Hematopoietic multipotent progenitor cell treated with erythropoietin and hydrocortisone succinate and interleukin-3 and kit ligand, for 6 days (in vitro differentiated cells): ENCODE results near the gene CLEC1B.
A peak's percentile ranks its signal among the peaks of the same experiment; 100 is the strongest.
"Not testable (repeated sequence)": the region's sequence is repeated elsewhere in the genome, so short reads cannot be mapped to it uniquely, and the experiment has no call there.

ENCODE experiments used
- DNase-seq: peaks from one replicate; pipeline ENCODE4 v3.0.0-alpha.2; 2015

Gene CLEC1B

DNA sequence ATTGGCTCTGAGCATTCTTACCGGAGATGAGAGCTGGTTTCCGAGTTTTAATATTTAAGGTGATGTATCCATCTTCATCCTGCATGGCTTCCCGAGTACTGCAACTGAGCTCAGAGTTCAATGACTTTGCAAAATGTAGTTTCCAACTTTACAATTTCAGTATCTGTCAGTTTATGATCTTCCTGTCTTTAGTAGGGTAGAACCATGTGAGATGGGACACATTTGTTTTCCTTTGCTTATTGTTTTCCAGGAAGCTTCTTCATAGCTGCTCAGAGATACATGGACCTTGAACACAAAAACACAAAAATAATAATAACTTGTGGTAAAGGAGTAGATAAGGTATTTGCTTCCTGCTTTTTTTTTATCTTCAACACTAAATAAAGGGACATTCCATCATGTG lies at the start of gene CLEC1B:
TSS of gene CLEC1B (minus strand) at position 106 of the 400 bp plus-strand sequence. CDS start at position 85, 21 bp downstream.
- DNase-seq: no peak

DNA sequence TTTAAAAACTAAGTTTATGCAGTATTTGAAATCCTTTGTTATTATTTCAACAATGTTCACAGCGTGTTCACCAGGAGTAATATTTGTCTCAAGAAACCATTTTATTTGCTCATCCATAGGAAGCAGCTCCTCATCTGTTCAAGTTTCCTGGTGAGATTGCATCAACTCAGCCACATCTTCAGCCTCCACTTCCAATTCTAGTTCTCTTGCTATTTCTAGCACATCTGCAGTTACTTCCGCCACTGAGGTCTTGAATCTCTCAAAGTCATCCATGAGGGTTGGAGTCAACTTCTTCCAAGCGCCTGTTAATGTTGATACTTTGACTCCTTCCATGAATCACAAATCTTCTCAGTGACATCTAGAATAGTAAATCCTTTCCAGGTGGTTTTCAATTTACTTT lies 49.6 kb upstream of the CLEC1B start:
- no peak for DNase-seq

DNA sequence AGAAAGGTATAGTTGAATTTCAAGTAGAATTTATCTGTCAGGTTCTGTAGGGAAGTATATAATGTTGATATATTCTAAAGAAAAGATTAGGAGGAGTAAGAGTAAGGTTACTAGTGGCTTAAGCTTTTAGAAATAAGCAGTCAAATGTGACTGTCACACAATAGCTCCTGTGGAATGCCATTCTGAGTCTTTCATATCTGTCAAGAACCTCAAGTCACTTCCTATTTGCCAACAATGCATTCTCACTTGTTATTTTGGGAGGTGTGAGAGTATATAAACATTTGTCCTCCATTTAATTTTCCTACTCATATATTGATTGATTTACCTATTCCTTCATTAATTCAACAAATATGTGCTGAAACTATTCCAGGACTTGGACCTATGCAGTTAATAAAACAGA lies 43.2 kb upstream of the CLEC1B start:
- no peak for DNase-seq

DNA sequence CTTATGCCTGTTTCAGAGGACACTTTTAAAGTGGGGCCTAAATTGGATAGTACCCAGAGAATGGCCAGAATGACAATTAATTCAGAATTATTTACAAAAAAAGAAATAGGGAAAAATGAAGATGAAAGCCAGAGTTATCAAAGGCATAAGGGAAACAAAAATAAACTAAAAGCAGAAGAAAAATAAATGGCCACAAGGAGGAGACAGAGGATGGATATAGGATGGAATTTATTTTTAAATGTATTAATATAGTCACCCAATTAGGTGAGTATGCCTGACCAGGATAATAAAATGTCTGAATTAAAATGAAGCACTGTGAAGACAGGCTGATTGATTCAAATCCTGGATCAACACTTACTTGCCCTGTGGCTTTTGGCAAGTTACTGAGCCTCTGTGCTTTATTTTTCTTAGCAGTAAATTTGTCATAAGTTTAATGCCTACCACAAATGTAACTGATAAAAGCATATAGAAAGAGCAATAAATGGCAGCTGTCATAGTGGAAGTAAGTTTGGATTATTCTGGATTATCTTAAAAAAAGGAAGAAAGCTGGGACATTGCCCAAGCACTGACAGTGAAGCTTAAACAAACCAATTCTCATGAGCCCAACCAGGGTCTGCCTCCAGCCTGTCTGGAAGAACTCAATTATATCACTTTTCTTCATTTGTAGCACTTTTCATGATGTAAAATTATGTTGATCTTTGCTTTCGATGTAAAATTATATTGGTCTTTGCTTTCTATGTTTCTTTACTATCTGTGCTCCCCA lies 35.0 kb upstream of the CLEC1B start:
- peak; percentile 67 for DNase-seq

DNA sequence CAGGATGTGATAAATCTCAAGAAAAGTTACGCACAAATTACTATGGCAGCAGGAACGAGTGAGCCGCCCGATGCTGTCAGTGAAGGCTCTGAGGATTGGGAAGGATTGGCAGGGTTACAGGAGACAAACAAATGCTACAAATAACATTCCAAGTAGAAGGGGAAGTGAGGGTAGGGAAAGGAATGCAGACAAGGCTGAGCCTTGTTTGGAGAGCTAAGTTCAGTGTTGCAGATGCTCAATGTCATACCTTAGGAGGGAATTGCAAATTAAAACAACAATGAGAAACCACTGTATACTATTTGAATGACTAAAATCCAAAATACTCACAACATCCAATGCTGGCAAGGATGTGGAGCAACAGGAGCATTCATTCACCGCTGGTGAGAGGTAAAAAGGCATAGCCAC lies 32.9 kb upstream of the CLEC1B start:
- no peak for DNase-seq

DNA sequence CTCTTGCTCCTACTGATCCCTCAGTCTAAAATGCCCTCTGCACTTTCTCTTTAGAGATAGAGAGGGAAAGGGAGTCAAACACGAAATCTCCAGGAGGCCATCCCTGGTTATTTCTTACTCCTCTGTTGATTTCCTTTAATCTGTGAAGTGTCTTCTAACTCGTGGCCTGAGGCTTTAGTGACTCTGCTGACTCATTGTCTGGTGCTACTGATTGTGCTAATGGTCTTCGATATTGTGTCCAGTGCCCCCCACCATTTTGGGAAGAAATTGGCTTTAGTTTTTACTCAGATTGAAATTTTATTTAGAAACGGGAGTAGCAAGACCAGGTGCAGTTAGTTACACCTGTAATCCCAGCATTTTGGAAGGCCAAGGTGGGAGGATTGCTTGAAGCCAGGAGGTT lies 32.4 kb upstream of the CLEC1B start:
- DNase-seq: peak; percentile 22

DNA sequence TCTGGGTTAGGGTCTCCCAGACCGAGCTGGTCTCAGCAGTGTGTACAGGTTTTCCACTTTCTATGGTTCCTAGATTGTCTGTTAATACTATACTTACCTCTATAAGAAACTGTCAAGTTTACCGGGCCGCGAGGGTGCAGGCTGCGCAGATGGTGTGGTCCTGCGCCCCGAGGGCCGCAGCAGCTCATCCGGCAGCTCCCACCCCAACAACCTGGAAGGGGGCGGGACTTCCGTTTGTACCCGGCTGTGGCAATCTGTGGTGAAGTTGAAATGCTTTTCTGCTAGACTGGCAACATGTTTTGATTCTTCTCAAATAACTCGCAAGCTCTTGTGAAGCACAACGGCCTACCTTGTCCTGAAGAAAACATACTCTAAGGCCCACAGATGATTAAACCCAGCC lies 31.5 kb upstream of the CLEC1B start, which contains the start of gene CLEC9A:
TSS of gene CLEC9A (plus strand) at position 237 of the 400 bp plus-strand sequence. CDS start 22,006 bp downstream, outside the sequence.
- no peak for DNase-seq

DNA sequence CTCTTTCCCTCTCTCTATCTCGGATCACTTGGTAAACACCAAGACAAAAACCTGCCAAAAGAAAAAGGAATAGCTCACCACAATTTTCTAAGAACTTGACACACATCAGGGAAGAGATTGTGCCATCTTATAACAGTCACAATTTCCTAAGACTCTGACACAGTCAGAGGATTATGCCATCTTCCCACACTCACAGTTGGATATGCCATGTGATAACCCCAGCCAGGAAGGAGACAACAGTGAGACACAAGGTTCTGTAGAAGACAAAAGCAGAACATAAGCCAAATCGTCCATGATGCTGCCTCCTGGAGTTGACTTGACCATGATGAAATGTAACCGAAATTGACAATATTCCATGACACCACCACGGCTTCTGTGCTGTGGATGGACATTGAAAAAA lies 28.8 kb upstream of the CLEC1B start:
- DNase-seq: peak; percentile 64

DNA sequence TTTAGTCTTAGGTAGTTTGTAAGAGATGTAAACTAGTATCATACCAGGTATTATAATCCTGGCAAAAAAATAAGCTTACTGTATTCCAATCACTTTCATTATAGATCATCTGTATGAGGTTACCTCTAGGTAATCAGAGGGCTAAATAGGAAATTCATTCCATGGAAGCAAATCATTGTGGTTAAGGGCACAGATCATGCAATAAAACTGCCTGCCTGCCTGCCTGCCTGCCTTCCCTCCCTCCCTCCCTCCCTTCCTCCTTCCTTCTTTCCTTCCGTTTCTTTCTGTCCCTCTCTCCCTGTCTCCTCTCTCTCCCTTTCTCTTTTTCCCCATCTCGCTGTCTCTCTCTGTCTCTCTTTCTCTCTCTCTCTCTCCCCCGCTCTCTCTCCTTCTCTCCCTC lies 28.4 kb upstream of the CLEC1B start:
- peak; percentile 8 for DNase-seq

DNA sequence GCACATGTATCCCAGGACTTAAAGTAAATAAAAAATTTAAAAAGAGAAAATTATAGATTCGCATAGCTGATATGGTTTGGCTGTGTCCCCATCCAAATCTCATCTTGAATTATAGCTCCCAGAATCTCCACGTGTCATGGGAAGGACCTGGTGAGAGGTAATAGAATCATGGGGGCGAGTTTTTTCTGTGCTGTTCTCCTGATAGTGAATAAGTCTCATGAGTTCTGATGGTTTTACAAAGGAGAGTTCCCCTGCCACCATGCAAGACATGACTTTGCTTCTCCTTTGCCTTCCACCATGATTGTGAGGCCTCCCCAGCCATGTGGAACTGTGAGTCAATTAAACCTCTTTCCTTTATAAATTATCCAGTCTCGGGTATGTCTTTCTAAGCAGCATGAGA lies 27.7 kb upstream of the CLEC1B start:
- DNase-seq: not testable (repeated sequence)

DNA sequence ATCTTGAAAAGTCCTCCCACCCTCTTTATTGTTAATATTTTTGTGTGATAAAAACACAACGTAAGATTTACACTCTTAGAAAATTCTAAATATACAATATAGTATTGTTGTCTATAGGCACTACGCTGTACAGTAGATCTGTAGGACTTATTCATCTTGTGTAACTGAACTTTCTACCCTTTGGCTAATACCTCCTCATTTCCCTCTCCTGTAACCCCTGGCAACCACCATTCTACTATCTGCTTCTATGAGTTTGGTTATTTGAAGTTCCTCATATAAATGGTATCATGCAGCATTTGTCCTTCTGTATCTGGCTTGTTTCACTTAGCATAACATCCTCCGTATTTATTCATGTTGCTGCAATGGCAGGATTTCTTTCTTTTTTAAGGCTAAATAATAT lies 26.3 kb upstream of the CLEC1B start:
- peak; percentile 33 for DNase-seq

DNA sequence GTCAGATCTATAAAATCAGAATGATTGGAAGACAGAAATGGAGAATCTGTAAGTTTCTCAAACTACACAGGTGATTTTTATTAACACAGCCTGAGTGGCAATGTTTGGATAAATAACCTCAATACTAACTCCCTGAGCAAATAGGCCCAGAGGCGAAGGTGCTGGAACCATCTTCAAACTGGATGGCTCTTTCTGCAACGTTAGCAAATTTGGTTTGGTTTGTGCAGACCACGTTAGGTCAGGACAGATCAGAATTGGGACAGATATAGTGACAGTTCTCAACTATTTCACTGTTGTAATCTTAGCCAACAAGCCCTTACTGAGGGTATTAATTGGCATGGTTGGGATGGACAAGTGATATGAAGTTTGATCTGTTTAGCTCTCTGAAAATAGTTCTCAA lies 22.4 kb upstream of the CLEC1B start:
- no peak for DNase-seq

DNA sequence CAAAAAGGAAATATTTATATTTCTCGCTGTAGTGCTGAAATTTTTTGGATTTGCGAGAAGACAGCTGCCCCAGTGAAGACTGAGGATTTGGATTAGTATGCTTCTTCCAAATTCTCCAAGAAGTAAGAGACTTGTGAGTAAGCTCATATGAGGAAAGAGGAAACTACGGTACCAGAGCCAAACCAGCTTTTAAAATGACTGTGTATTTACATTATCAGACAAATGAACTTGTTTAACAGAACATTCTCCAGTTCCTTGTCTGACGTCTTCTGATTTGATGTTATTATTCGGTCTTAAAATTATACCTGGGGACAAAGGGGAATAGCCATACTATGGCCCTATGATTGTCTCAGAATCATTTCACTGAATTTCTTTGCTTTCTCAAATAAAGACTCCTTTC lies 19.5 kb upstream of the CLEC1B start:
- peak; percentile 13 for DNase-seq

DNA sequence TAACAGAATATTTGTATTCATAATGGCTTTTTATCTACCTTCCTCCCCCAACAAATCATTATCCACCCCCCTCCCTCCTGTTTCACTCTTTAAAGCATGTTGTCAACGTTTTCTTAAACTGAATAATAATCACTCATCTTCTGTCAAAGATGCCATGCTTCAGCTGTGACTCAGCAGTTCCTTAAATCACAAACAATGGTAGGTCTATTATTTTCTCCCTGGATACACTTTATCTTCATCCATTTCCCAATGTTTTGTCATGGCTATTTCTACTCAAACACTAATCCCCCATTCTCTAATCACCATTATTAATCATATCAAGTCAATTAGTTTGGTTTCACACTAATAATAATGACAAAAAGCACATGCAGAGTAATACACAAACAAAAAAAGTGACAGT lies 18.0 kb upstream of the CLEC1B start:
- DNase-seq: peak; percentile 24

DNA sequence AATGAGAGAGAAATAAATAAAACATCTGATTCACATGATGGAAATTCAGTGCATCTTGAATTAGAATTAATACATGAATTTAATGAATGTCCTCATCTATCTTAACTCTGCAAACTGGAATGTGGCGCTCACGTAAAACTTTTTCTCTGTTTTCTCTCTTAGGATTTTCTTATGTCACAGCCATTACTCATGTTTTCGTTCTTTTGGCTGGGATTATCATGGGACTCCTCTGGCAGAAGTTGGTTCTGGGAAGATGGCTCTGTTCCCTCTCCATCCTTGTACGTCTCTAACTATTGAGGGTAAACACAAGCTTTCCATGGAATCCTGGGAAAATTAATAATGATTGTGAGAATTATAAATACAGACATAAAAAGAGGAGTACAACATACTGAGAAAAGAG lies 16.5 kb upstream of the CLEC1B start:
- DNase-seq: no peak

DNA sequence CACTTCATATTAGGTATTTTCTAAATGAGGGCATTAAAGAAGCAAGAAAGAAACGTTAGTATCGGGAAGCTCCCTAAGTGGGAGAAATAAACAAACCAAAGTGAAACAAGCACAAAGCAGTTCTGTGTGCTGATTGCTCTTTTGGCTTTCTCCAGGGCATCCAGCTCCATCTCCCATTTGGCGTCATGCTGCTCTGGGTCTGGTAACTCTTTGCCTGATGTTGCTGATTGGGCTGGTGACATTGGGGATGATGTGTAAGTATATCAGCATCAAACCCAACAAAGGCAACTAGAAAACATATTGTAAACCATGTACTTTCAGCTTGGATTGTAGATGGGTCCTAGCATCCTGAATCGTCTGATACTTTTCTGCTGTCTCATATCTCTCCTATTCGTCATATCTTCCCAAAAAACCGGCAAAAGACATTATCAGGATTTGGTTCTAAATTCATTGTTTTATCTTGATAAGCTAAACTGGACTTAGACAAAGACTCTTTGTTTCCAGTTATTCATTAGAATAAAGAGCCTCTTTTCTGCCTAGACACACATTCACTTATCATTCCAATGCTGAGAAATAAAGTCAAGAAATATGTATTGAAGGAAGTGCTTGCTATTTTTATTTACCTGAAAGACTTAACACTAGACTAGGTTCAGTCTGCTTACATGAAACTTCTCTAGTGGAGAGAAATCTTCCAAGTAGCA lies 13.9 kb upstream of the CLEC1B start:
- no peak for DNase-seq

DNA sequence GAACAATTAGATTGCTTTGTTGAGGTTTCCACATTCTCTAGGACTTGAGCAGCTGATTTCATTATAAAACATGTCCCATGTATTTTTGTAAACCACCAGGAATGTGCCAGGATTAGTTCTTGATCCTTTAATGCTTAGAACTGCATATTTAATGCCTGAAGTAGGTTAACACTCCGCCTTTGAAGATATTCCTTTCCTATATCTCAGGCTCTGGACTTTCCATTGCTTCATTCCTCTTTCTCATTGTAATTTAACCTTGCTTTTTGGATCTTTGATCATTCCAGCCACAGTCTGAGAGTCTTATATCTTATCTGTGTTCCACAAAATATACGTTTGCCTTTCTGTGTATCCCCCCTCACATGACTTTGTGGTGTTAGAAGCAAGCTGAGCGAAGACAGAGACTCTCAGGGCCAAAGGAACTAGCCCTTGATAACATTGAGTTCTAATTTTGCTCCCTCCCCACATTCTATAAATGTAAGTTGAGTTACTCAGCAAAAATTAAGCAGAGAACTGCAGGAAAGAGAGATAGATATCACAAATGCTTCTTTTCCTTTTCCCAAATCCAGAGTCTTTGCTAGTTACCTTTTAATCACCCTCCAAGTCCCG lies 2.4 kb upstream of the CLEC1B start:
- peak; percentile 58 for DNase-seq

DNA sequence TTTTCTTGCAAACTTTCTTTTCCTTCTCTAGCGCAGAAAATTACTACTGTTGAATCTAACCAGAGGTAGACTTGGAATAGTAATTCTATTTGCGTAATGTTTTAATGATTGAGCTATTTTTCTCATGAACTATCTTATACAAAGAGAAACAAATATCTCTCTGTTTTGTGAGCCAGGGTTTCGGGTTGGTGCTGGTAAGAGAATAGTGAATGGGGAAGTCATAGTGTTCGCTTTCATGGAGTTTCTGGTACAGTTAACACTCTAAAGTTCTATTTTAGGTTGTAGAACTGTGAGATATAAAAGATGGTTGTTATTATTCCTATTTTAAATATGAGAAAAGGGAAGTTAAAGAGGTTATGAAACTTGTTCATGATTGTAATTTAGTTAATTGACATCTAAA lies 6.6 kb downstream of the CLEC1B start:
- DNase-seq: no peak

DNA sequence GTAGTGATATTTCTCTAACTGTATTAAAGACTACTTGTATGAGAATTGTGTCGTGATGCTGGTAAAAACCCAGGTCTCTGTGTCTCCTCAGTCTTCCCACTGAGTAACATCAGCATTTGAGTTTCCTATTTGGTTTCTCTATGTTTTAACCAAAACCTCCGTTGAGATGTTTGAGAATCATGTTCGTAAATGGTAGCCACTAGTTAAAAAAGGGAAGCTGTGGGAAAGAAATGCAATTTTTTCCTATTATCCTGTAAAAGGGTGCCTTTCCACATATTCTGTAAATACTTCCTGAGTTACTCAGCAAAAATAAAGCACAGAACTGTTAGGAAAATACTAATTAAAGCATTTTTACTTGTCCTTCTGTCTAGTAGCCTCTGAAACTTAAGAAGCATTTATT lies 7.0 kb downstream of the CLEC1B start:
- DNase-seq: no peak

DNA sequence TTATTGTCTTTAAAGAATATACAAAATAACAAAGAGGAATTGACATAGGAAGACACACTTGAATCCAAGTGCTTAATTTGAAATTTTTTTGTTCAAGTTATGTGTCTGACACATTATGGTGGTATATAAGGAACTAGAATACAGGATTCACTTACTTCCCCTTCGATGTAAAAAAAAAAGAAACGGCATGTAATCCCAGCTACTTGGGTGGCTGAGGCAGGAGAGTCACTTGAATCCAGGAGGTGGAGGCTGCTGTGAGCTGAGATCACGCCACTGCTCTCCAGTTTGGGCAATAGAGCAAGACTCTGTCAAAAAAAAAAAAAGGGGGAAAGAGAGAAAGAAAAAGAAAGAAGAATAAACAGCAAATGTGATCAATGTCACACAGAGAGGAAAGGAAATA lies 18.8 kb downstream of the CLEC1B start:
- no peak for DNase-seq

DNA sequence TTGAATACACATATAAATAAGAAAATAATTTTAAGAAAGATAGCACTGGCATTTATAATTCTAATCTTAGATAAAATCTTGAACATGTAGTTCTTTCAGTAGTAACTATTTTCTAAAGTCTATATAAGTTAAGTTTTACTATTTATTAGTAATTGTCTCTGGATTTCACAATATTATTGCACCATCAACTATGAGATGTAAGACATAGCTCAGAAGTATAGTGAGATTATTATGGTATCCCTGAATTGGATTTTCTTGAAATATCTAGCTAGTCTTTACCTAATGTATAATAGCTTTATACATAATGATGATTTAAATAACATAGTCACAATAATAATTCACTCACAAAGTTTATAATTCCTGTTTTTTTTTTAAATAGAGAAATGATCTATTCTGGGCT lies 21.0 kb downstream of the CLEC1B start:
- peak; percentile 18 for DNase-seq

DNA sequence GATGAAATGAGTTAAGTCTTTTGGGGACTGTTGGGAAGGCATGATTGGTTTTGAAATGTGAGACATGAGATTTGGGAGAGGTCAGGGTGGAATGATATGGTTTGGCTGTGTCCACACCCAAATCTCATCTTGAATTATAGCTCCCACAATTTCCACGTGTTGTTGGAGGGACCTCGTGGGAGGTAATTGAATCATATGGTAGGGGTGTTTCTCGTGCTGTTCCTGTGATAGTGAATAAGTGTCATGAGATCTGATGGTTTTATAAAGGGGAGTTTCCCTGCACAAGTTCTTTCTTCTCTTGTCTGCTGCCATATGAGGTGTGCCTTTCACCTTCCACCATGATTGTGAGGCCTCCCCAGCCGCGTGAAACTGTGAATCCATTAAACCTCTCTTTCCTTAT lies 22.3 kb downstream of the CLEC1B start:
- not testable (repeated sequence) for DNase-seq

DNA sequence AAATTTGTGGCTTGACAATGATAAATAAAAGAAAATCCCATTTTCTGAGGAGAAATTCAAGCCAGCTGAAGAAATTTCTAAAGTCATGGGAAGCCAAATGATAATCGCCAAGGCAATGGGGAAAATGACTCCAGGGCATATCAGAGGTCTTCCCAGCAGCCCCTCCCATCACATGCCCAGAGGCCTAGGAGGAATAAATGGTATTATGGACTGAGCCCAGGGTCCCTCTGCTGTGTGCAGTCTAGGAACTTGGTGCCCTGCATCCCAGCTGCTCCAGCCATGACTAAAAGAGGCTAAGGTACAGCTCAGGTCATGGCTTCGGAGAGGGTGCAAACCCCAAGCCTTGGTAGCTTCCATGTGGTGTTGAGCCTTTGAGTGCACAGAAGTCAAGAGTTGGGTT lies 23.3 kb downstream of the CLEC1B start:
- DNase-seq: no peak

DNA sequence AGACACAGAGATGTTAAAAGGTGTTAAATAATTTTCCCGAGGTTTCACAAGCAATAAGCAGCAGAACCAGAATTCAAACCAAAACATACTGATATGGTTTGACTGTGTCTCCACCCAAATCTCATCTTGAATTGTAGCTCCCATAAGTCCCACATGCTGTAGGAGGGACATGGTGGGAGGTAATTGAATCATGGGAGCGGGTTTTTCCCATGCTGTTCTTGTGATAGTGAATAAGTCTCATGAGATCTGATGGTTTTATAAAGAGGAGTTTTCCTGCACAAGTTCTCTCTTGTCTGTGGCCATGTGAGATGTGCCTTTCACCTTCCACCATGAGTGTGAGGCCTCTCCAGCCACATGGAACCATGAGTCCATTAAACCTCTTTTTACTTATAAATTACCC lies 24.2 kb downstream of the CLEC1B start:
- not testable (repeated sequence) for DNase-seq
